Left ventricle myocardium inferior (tissue), 1 donor: ENCODE measurements around the gene IGSF8. TPM values are rescaled to one million over a fixed set of nuclear protein-coding genes. Genes with fewer than 3 reads are reported as not detected.

Experiments used
- DNase-seq: peaks from one replicate; pipeline ENCODE4 v3.0.0-alpha.2; 2020
- H3K27ac ChIP-seq: fragments of 200-600 bp; replicated peaks from 2 replicates; pipeline ENCODE4 v1.8.0; 2021
- H3K27me3 ChIP-seq: fragments of 200-600 bp; 2 replicates; pipeline ENCODE4 v1.8.0; 2021; ENCODE audit warnings: low read depth
- H3K36me3 ChIP-seq: fragments of 200-600 bp; 2 replicates; pipeline ENCODE4 v1.8.0; 2021
- H3K4me1 ChIP-seq: fragments of 200-600 bp; 2 replicates; pipeline ENCODE4 v1.8.0; 2021
- H3K4me3 ChIP-seq: fragments of 200-600 bp; 2 replicates; pipeline ENCODE4 v1.8.0; 2021; ENCODE audit warnings: mild to moderate bottlenecking, moderate library complexity
- H3K9me3 ChIP-seq: fragments of 200-600 bp; replicated peaks from 2 replicates; pipeline ENCODE4 v1.8.0; 2021
- intact Hi-C: fragments of 100-400 bp; cut with micrococcal nuclease; formaldehyde crosslinking; loops from one replicate; pipeline ENCODE4 v1.11.0; 2022
- total RNA-seq: library from RNA; stranded (reverse); fragmentation: NEBNext Ultra II Directional; extraction: Animal tissue kit (Norgen Biotek cat#: 25700); gene quantifications from one replicate; pipeline ENCODE4 v1.2.1, GENCODE V29; 2021
- TF ChIP-seq, protein P1 (sequence below): fragments of 200-600 bp; IDR thresholded peaks from 2 replicates; pipeline ENCODE4 v1.8.0; 2021; ENCODE audit warnings: antibody characterized with exemption, mild to moderate bottlenecking, borderline replicate concordance
- donor health status: DM: no; HTN: yes; CAD: no; lungs with severe emphysema.

Gene IGSF8
- total RNA-seq, 1 donor from 2014 or later, result 18.2 TPM

DNA sequence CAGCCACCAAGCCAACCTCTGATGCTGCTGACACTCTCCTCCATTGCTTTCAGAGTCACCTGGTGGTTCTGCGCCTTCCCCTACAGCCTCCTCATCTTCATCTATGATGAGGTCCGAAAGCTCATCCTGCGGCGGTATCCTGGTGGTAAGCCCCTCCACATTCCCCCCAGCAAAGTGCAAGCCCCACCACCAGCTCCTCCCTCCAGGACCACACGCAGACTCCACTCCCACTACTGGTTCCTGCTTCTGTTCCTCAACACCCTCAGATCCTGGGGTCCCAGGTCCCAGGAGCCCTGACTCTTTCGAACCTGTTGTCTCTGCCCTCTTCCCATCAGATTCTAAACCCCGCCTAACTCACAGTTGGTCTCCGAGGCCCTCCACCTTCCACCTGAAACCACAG, 41.4 kb upstream of the IGSF8 start:
- no peak for DNase-seq
- Histone ChIP-seq H3K9me3 (no peaks in the 10 kb centered on the region), H3K4me3 (no peak overlapping the region), H3K27me3 (no peaks in the 10 kb centered on the region), H3K27ac (no peak overlapping the region), H3K36me3 (peaks cover 69% of the 10 kb centered on the region), H3K4me1 (peaks cover 20% of the 10 kb centered on the region)
- intact Hi-C loops, result no loop called here
- TF ChIP-seq, protein P1, sequence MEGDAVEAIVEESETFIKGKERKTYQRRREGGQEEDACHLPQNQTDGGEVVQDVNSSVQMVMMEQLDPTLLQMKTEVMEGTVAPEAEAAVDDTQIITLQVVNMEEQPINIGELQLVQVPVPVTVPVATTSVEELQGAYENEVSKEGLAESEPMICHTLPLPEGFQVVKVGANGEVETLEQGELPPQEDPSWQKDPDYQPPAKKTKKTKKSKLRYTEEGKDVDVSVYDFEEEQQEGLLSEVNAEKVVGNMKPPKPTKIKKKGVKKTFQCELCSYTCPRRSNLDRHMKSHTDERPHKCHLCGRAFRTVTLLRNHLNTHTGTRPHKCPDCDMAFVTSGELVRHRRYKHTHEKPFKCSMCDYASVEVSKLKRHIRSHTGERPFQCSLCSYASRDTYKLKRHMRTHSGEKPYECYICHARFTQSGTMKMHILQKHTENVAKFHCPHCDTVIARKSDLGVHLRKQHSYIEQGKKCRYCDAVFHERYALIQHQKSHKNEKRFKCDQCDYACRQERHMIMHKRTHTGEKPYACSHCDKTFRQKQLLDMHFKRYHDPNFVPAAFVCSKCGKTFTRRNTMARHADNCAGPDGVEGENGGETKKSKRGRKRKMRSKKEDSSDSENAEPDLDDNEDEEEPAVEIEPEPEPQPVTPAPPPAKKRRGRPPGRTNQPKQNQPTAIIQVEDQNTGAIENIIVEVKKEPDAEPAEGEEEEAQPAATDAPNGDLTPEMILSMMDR, result no peak

DNA sequence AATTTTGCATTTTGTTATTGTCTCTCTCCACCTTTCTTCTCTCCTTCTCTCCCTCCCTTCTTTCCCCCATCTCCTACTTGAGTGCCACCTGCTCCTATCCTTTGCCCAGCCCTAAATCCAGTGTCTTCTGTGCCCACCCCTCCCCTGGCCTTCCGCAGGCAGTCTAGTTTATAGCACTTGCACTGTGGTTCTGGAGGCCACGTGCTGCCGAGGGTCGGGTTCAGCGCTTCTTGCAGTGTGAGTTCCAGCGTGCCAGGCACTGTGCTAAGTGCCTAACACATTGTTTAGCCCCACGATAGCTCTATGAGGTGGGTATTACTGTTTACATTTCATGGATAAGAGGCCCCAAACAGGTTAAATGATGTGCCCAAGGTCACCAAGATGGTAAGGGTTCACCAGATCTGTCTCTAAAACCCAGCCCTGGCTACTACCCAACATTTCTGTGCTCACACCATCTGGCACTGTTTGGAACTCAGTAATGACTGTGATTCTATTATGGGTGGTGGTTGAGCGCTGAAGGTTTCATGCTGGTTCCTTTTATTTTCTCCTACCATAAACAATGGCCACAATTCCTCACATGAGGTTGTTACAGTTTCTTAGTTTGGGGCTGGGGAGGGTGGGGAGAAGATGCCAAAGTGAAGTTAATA, 38.9 kb upstream of the IGSF8 start:
- peaks cover 32% of the 10 kb centered on the region for H3K4me1 ChIP-seq
- no peak overlapping the region for H3K4me3 ChIP-seq
- TF ChIP-seq, protein P1, result no peak
- H3K36me3 ChIP-seq, result peaks cover 86% of the 10 kb centered on the region
- intact Hi-C loops, result no loop called here
- peak overlapping the region; percentile 66 for H3K27ac ChIP-seq
- H3K9me3 ChIP-seq, result no peaks in the 10 kb centered on the region
- DNase-seq, result no peak
- no peaks in the 10 kb centered on the region for H3K27me3 ChIP-seq

DNA sequence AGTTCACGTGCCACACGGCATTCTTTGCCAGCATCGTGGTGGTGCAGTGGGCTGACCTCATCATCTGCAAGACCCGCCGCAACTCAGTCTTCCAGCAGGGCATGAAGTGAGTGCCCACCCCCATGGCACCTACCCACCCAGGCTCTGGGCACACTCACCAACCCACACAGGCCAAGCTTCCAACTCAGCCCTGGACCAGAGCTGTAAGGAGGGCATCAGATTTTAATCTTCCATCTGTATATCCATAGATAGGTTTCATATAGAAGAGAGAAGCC, 38.4 kb upstream of the IGSF8 start:
- Histone ChIP-seq H3K27ac (peak overlapping the region; percentile 66), H3K27me3 (no peaks in the 10 kb centered on the region), H3K4me3 (no peak overlapping the region), H3K4me1 (peaks cover 35% of the 10 kb centered on the region), H3K9me3 (no peaks in the 10 kb centered on the region), H3K36me3 (peaks cover 81% of the 10 kb centered on the region)
- TF ChIP-seq, protein P1, result no peak
- intact Hi-C loops, result no loop called here
- no peak for DNase-seq

DNA sequence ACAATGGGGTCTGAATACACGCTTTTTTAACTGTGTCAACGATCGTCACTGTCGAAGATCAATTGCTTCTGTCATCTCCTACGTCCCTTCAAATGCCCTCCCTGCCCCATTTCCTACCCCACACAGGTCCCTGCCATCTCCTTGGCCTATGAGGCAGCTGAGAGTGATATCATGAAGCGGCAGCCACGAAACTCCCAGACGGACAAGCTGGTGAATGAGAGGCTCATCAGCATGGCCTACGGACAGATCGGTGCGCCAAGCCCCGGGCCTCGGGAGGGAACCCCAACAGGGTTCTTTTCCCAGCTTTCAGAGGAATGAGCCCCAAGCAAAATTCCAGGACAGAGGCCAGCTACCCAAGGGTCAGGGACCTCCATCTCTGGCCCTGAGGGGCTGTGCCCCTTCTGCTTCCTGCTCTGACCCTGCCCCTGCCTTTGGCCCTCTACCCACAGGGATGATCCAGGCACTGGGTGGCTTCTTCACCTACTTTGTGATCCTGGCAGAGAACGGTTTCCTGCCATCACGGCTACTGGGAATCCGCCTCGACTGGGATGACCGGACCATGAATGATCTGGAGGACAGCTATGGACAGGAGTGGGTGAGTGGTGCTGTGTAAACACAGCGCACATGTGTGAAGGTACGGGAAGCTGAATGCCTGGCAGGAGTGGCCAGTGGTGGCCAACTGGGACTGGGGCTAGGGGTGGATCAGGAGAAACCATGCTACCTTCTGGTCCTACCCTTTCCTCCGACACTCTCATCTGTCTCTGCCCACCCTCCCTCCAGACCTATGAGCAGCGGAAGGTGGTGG, 37.9 kb upstream of the IGSF8 start:
- TF ChIP-seq, protein P1, result no peak
- Histone ChIP-seq H3K4me1 (peaks cover 40% of the 10 kb centered on the region), H3K27me3 (no peaks in the 10 kb centered on the region), H3K36me3 (peaks cover 78% of the 10 kb centered on the region), H3K9me3 (no peaks in the 10 kb centered on the region), H3K4me3 (no peak overlapping the region), H3K27ac (peak overlapping the region; percentile 66)
- intact Hi-C loops, result no loop called here
- DNase-seq, result no peak

DNA sequence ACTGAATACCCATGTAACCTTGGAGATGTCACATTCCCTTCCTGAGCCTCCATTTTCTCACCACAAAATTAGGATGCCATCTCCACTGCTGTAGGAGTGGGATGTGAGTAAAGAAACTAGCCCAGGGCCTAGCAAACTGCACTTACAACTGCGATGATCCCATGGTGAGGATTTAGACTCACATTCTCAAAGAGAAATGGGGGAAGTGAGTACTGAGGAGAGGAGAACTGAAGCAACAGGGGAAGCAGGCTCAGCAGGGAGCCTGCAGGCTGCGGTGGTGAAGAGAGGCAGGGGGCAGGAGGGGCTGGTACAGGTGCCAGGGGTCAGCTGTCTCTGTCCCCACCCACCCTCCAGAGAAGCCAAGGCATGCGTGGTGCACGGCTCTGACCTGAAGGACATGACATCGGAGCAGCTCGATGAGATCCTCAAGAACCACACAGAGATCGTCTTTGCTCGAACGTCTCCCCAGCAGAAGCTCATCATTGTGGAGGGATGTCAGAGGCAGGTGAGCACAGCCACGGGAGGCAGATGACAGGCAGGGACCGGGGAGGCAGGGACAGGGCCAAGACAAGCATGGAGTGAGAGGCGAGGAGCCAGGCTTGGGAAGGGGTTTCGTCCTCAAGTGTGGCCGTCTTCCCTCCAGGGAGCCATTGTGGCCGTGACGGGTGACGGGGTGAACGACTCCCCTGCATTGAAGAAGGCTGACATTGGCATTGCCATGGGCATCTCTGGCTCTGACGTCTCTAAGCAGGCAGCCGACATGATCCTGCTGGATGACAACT, 36.6 kb upstream of the IGSF8 start:
- Histone ChIP-seq H3K27ac (peak overlapping the region; percentile 91), H3K27me3 (no peaks in the 10 kb centered on the region), H3K9me3 (no peaks in the 10 kb centered on the region), H3K4me1 (peaks cover 54% of the 10 kb centered on the region), H3K4me3 (no peak overlapping the region), H3K36me3 (peaks cover 78% of the 10 kb centered on the region)
- TF ChIP-seq, protein P1, result no peak
- DNase-seq, result no peak
- intact Hi-C loops, result no loop called here
